ENCODE measurements around the gene VPS8. TPM values are rescaled to one million over a fixed set of nuclear protein-coding genes. Genes with fewer than 3 reads are reported as not detected.

Gene VPS8
- total and polyA plus RNA-seq, 9 of the 15 experiments (the other 6 are each of a cell fraction or from before 2014, with no cell fraction given) = 7.2 to 41.0 (median 28.3) TPM

DNA sequence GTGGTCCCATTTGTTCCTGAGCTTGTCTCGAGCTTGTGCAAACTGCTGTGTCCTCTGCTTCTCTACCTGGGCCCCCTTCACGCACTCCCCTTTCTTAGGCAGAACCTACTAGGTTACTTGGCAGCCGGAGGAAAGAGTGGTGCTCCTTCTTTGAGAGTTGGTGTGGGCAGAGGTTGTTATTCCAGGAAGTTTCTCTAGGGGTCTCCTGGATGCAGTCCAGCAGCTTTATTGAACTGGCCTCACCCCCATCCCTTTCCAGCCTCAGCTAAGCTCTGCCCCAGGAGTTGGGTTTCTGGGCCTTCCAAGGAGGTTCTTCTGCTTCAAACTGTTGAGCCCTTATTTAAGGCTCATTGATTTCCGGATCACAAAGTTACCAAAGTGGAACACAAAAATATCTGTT is 237.7 kb downstream of the VPS8 start:
- WGBS (ENCODE audit: insufficient coverage, low coverage, missing lambda C conversion rate) = 83% methylated on average over 4 of the region's 4 CpGs
- ChIA-PET CTCF (ENCODE audit: low intra/inter-chr PET ratio) (no interaction called here), POLR2A (no interaction called here)
- Histone ChIP-seq H3K4me3 (no peak overlapping the region), H4K20me1 (replicated peaks; ENCODE audit: control insufficient read depth, insufficient read depth, low read length) (no peaks in the 10 kb centered on the region), H3K9ac (ENCODE audit: insufficient read depth in 1 of 2, low read depth in 2 of 2, low read length in 2 of 2) (no peak overlapping the region), H3K9me3 (replicated peaks; ENCODE audit: control insufficient read depth, insufficient read depth, low read depth, low read length) (no peaks in the 10 kb centered on the region), H2AFZ (ENCODE audit: low read depth, low read length) (no peak overlapping the region), H3K9me1 (ENCODE audit: control insufficient read depth, insufficient read depth, low read length) (no peaks in the 10 kb centered on the region), H3K27ac (ENCODE audit: extremely low read depth, low read depth, low read length) (no peak overlapping the region), H3K36me3 (ENCODE audit: control insufficient read depth, insufficient read depth, low read length) (peaks cover 22% of the 10 kb centered on the region; the same call in 2 of the 3 replicates), H3K79me2 (ENCODE audit: control insufficient read depth, insufficient read depth, low read length) (no peaks in the 10 kb centered on the region), H3K4me1 (replicated peaks in 1 of 2; ENCODE audit: control insufficient read depth in 2 of 2, insufficient read depth in 2 of 2, low read length in 2 of 2) (no peaks in the 10 kb centered on the region), H3K27me3 (ENCODE audit: control insufficient read depth in 2 of 2, insufficient read depth in 2 of 2, low read length in 2 of 2) (no peaks in the 10 kb centered on the region), H3K4me2 (ENCODE audit: insufficient read depth, low read length) (no peak overlapping the region)
- in situ Hi-C loops (cut with MboI) (no loop called here), intact Hi-C loops (cut with micrococcal nuclease) (no loop called here)
- ATAC-seq (no peak), FAIRE-seq (no peak), DNase-seq (ENCODE audit: extremely low read depth in 1 of 4, low spot score in 3 of 4) (no peak)
- no peak for TF ChIP-seq ZC3H11A (IDR thresholded peaks at IDR 0.05; ENCODE audit: low read depth, low read length)
- TF ChIP-seq TEAD2 (tag; IDR thresholded peaks at IDR 0.05) = no peak
- TF ChIP-seq, protein P1, sequence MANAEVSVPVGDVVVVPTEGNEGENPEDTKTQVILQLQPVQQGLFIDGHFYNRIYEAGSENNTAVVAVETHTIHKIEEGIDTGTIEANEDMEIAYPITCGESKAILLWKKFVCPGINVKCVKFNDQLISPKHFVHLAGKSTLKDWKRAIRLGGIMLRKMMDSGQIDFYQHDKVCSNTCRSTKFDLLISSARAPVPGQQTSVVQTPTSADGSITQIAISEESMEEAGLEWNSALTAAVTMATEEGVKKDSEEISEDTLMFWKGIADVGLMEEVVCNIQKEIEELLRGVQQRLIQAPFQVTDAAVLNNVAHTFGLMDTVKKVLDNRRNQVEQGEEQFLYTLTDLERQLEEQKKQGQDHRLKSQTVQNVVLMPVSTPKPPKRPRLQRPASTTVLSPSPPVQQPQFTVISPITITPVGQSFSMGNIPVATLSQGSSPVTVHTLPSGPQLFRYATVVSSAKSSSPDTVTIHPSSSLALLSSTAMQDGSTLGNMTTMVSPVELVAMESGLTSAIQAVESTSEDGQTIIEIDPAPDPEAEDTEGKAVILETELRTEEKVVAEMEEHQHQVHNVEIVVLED (CRISPR knock-in tag; IDR thresholded peaks at IDR 0.05) = no peak
- no peak for TF ChIP-seq ZNF699 (CRISPR knock-in tag; IDR thresholded peaks at IDR 0.05; ENCODE audit: insufficient replicate concordance)
- no peak for TF ChIP-seq TCF7L2 (IDR thresholded peaks at IDR 0.05; ENCODE audit: low read depth, low read length)
- TF ChIP-seq NFIX (CRISPR knock-in tag; IDR thresholded peaks at IDR 0.05; ENCODE audit: low read depth) = no peak
- TF ChIP-seq, protein P2, sequence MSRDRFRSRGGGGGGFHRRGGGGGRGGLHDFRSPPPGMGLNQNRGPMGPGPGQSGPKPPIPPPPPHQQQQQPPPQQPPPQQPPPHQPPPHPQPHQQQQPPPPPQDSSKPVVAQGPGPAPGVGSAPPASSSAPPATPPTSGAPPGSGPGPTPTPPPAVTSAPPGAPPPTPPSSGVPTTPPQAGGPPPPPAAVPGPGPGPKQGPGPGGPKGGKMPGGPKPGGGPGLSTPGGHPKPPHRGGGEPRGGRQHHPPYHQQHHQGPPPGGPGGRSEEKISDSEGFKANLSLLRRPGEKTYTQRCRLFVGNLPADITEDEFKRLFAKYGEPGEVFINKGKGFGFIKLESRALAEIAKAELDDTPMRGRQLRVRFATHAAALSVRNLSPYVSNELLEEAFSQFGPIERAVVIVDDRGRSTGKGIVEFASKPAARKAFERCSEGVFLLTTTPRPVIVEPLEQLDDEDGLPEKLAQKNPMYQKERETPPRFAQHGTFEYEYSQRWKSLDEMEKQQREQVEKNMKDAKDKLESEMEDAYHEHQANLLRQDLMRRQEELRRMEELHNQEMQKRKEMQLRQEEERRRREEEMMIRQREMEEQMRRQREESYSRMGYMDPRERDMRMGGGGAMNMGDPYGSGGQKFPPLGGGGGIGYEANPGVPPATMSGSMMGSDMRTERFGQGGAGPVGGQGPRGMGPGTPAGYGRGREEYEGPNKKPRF (IDR thresholded peaks at IDR 0.05; ENCODE audit: low read depth, low read length) = no peak
- TF ChIP-seq NR3C1 (CRISPR knock-in tag; IDR thresholded peaks at IDR 0.05) = no peak
- TF ChIP-seq ZNF23 (CRISPR knock-in tag; IDR thresholded peaks at IDR 0.05) = no peak
- TF ChIP-seq HNRNPL (IDR thresholded peaks at IDR 0.05; ENCODE audit: low read depth, low read length) = no peak
- no peak for TF ChIP-seq GATA2 (CRISPR knock-in tag; IDR thresholded peaks at IDR 0.05)
- TF ChIP-seq MIER1 (IDR thresholded peaks at IDR 0.05; ENCODE audit: low read depth) = no peak
- TF ChIP-seq, protein P3, sequence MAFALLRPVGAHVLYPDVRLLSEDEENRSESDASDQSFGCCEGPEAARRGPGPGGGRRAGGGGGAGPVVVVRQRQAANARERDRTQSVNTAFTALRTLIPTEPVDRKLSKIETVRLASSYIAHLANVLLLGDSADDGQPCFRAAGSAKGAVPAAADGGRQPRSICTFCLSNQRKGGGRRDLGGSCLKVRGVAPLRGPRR (CRISPR knock-in tag; IDR thresholded peaks at IDR 0.05) = no peak
- TF ChIP-seq HMG20A (CRISPR knock-in tag; conservative IDR thresholded peaks at IDR 0.05) = no peak
- no peak for TF ChIP-seq MAFG (tag; conservative IDR thresholded peaks at IDR 0.05)
- no peak for TF ChIP-seq KAT8 (IDR thresholded peaks at IDR 0.05; ENCODE audit: low read depth)
- BruUV-seq (replicated peaks) = no TSS peak

All from K562 (cell line).